ENCODE measurements around the gene BCL2L2. TPM values are rescaled to one million over a fixed set of nuclear protein-coding genes. Genes with fewer than 3 reads are reported as not detected.

BCL2L2 gene
- total and polyA plus RNA-seq, 12 donors = 16.8 to 44.9 (median 36.4) TPM

DNA sequence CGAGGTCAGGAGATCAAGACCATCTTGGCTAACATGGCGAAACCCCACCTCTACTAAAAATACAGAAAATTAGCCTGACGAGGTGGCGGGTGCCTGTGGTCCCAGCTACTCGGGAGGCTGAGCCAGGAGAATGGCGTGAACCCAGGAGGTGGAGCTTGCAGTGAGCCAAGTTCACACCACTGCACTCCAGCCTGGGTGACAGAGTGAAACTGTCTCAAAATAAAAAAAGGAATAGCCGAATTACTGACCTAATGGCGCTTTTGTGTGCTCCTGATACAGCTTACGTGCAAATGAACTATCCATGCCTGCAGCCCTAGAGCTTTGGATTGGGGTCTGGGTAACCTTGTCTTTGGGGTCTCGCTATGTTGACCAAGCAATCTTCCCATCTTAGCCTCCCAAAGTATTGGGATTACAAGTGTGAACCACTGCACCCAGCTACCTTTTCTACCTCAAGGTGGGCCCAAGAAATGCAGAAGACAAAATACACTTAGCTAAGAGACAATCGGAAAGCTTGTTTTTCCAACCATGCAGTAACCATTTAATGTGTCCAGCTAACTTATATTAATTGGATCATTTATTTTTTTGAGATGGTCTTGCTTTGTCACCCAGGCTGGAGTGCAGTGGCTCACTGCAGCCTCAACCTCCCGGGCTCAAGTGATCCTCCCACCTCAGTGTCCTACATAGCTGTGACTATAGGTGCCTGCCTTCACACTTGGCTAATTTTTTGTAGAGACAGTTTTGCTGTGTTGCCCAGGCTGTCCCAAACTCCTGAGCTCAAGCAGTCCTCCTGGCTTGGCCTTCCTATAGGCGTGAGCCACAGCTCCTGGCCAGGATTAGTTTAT is 20.1 kb downstream of the BCL2L2 start:
- intact Hi-C loops (cut with DNase I) = loop anchor here in 9 of 10 donors (2.0 to 10.0 kb wide), 8 partner anchors 41 to 238 kb away; partner anchors contain the start of genes AP1G2 (in 2 of the 9), CMTM5 (in 2 of the 9), NGDN (in 2 of the 9) and THTPA (in 2 of the 9)
- Histone ChIP-seq H3K4me3 (no peak overlapping the region), H3K9me3 (no peaks in the 10 kb centered on the region), H3K27me3 (no peaks in the 10 kb centered on the region), H3K4me1 (peaks cover 6 to 21% (median 18%) of the 10 kb centered on the region in 9 donors), H3K27ac (no peak overlapping the region), H3K36me3 (peaks cover 0 to 40% (median 24%) of the 10 kb centered on the region in 9 donors)
- no peak for TF ChIP-seq CTCF (IDR thresholded peaks at IDR 0.05)
- DNase-seq (no peak), ATAC-seq (no peak)
- 75 to 82% methylated on average over 13 of the region's 13 CpGs for WGBS, 2 donors

- DNase-seq = peak in 1 of 2 donors; percentile 73
- Histone ChIP-seq H3K27ac (no peak overlapping the region), H3K36me3 (peaks cover 0 to 35% (median 22%) of the 10 kb centered on the region in 9 donors), H3K4me1 (peaks cover 0 to 10% (median 6%) of the 10 kb centered on the region in 9 donors), H3K9me3 (no peaks in the 10 kb centered on the region), H3K27me3 (peaks cover 0 to 1% (median 0%) of the 10 kb centered on the region in 7 donors), H3K4me3 (no peak overlapping the region)
- TF ChIP-seq CTCF (IDR thresholded peaks at IDR 0.05) = peak; percentile 80 to 94 (median 88)
- WGBS, 2 donors = 41 to 45% methylated on average over 4 of the region's 4 CpGs
- intact Hi-C loops (cut with DNase I) = loop anchor here (1.0 to 10.0 kb wide), 12 partner anchors 39 to 237 kb away; partner anchors contain the start of genes CMTM5 (in 3 of the 10), NGDN (in 3 of the 10), AP1G2 (in 2 of the 10) and THTPA (in 2 of the 10)
- peak in 7 of 8 donors; percentile 55 to 78 (median 68) for ATAC-seq
Observed at GRCh38 chr14:23327947-23328744, 21.5 kb downstream of the BCL2L2 start.

- TF ChIP-seq CTCF (IDR thresholded peaks at IDR 0.05) = no peak
- DNase-seq = no peak
- no peak overlapping the region for H3K4me3 ChIP-seq
- no peaks in the 10 kb centered on the region for H3K36me3 ChIP-seq
- peaks cover 0 to 12% (median 0%) of the 10 kb centered on the region in 11 donors for H3K9me3 ChIP-seq
- whole genome bisulfite sequencing, 2 donors = 86 to 93% methylated on average over 5 of the region's 5 CpGs
- no peak for ATAC-seq
- no peak overlapping the region for H3K27ac ChIP-seq
- peaks cover 0 to 8% (median 0%) of the 10 kb centered on the region in 7 donors for H3K27me3 ChIP-seq
- intact Hi-C loops (cut with DNase I) = loop anchor here in 2 of 10 donors (5.0 to 10.0 kb wide), 2 partner anchors 37 to 71 kb away; partner anchors contain the start of gene IL25 (in 1 of the 2)
- no peaks in the 10 kb centered on the region for H3K4me1 ChIP-seq
Observed at GRCh38 chr14:23335623-23336022, 29.0 kb downstream of the BCL2L2 start.
